Frontal cortex (tissue), 4 donors: ENCODE measurements around the gene SPIRE1. TPM values are rescaled to one million over a fixed set of nuclear protein-coding genes. Genes with fewer than 3 reads are reported as not detected.

Experiments used
- DNase-seq, 2 donors: peaks; one replicate each; pipeline ENCODE4 v3.0.0; 2012; ENCODE audit warnings: low spot score in 2 of 2
- FAIRE-seq: peaks from 2 replicates; lab custom pipeline; 2012; peaks lifted over from hg19 to GRCh38; lab: Jason Lieb, UNC
- small RNA-seq: library from RNA; depleted of rRNA; stranded (forward); fragments of <200 nt; gene quantifications from one replicate; pipeline ENCODE3, GENCODE V24; 2014
- total RNA-seq: library from RNA; depleted of rRNA; stranded (reverse); fragments of >200 nt; gene quantifications from one replicate; pipeline ENCODE4 v1.2.3, GENCODE V29; 2014
- donor health status: control.
- donor health status: control.
- donor health status: control.

Gene SPIRE1
- total RNA-seq, 1 donor from 2014 or later, result 104 TPM

GRCh38 chr18:12405066-12405465 lies 252.8 kb downstream of the SPIRE1 start:
- DNase-seq, result no peak
- FAIRE-seq, result no peak

DNA sequence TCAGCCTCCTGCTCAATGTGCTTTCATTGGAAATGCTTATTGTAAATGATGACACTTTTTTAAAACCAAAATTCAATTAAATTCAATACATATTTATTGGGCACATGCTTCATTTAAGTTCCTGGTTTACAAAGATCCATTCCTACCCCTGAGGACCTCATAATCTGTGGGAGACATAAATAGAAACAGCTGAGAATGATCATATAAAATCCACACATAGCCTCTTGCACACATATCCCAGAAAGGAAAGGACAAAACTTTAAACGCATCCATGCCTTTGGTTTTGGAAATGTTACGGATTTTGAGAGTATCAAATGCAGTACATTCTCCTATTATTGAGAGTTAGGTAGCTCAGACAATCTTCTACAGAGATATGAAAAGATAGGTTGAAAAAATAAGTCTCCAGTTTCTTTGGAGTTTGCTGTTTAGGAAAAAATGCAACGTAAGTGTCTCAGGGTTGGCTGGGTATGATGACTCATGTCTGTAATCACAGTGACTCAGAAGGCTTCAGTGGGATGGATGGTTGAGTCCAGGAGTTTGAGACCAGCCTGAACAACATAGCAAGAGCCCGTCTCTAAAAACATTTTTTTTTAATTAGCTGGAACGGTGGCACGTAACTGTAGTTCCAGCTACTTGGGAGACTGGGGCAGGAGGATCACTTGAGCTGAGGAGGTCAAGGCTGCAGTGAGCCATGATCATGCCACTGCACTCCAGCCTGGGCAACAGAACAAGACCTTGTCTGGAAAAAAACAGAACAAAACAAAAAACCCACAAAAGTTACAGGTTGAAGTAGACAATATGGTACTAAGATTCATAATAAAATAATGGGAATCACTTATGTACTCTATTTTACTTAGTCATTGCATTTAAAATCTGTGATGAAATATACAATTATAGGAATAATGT lies 254.1 kb downstream of the SPIRE1 start:
- DNase-seq (no peak), FAIRE-seq (no peak)

GRCh38 chr18:12401881-12402280 lies 256.0 kb downstream of the SPIRE1 start:
- no peak for FAIRE-seq
- DNase-seq, result no peak

- FAIRE-seq (no peak), DNase-seq (no peak)
Measured at GRCh38 chr18:12399231-12399630, 258.7 kb downstream of the SPIRE1 start.

GRCh38 chr18:12398625-12399024 lies 259.3 kb downstream of the SPIRE1 start:
- DNase-seq (no peak), FAIRE-seq (no peak)

DNA sequence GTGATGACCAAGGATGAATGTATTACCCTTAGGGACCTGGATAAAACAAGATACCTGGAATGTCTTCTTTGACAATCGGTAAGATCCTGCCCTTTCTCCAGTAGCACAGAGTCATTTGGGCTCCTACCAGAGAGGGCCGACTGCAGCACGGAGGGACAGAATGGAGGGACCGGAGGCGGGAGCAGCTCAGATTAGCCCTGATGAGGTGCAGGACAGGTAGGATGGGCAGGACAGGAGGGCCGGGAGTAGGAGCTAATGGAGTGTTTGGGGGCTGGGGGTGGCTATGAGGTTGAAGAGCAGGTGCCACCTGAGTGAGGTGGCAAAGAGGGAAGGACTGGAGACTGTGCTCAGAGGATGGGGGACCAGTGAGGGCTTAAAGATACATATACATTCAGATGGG lies 260.1 kb downstream of the SPIRE1 start:
- no peak for FAIRE-seq

DNA sequence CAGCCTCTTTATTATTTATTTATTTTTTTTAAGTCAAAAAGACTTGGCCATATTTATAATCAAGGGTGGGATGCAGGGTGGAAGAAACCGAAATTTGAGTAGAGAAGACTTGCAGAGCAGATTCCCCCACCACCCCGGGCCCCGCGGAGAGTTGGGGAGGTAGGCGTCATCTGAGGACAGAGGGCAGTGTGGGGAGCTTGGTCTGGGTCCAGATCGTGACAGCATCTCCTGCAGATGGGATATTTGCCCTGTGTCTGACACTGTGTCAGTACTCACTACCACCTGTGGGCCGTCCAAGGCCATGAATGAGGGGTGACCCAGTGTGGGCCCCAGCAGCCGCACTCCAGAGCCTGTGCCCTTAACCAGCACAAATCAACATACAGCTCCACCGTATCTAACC lies 260.7 kb downstream of the SPIRE1 start:
- DNase-seq (no peak), FAIRE-seq (no peak)

More for the DNA sequence above, 260.1 kb downstream of the SPIRE1 start:
- DNase-seq, result no peak

Small RNAs within 50 kb of the gene (small RNA-seq; reads per million reads assigned to genes)
- gene RNU7-129P, result not detected

Other genes with a start within 250 kb of the SPIRE1 start
- gene CEP76, start 44.6 kb upstream of the SPIRE1 start, total RNA-seq, result 24.5 TPM
- 67.7 TPM for gene PSMG2, start 44.9 kb upstream of the SPIRE1 start, total RNA-seq
- 40.4 TPM for gene PTPN2, start 226.1 kb upstream of the SPIRE1 start, total RNA-seq